Smooth muscle cell (in vitro differentiated cells): ENCODE results near the gene DDX17. TPM values are rescaled to one million over a fixed set of nuclear protein-coding genes. Genes with fewer than 3 reads are reported as not detected.

Experiments
- DNase-seq: peaks from one replicate; lab custom pipeline; 2025; ENCODE audit not compliant: unreplicated experiment; lab: John Stamatoyannopoulos, UW
- H2AFZ ChIP-seq: fragments of 200-600 bp; sonication (generic); 2 replicates; pipeline ENCODE4 v1.6.0; 2016; ENCODE audit warnings: antibody characterized with exemption, low read depth, mild to moderate bottlenecking
- H3F3A ChIP-seq: fragments of 200-600 bp; sonication (generic); 2 replicates; pipeline ENCODE4 v1.6.0; 2017; ENCODE audit warnings: antibody characterized with exemption, low read depth
- H3K27ac ChIP-seq: fragments of 200-600 bp; sonication (generic); 2 replicates; pipeline ENCODE4 v1.5.1; 2016; ENCODE audit warnings: low read depth, mild to moderate bottlenecking
- H3K27me3 ChIP-seq: fragments of 200-600 bp; sonication (generic); 2 replicates; pipeline ENCODE4 v1.6.1; 2016; ENCODE audit warnings: low read depth, mild to moderate bottlenecking
- H3K36me3 ChIP-seq: fragments of 200-600 bp; sonication (generic); 2 replicates; pipeline ENCODE4 v1.5.1; 2016; ENCODE audit warnings: low read depth
- H3K4me1 ChIP-seq: fragments of 200-600 bp; sonication (generic); 2 replicates; pipeline ENCODE4 v1.5.1; 2016; ENCODE audit warnings: low read depth
- H3K4me2 ChIP-seq: fragments of 200-600 bp; sonication (generic); 2 replicates; pipeline ENCODE4 v1.6.0; 2016; ENCODE audit warnings: mild to moderate bottlenecking
- H3K4me3 ChIP-seq: fragments of 200-600 bp; sonication (generic); 2 replicates; pipeline ENCODE4 v1.5.1; 2016; ENCODE audit warnings: mild to moderate bottlenecking
- H3K79me2 ChIP-seq: fragments of 200-600 bp; sonication (generic); 2 replicates; pipeline ENCODE4 v1.6.0; 2016; ENCODE audit warnings: low read depth, mild to moderate bottlenecking
- H3K9ac ChIP-seq: fragments of 200-600 bp; sonication (generic); 2 replicates; pipeline ENCODE4 v1.6.0; 2016; ENCODE audit warnings: low read depth
- H3K9me3 ChIP-seq: fragments of 200-600 bp; sonication (generic); replicated peaks from 2 replicates; pipeline ENCODE4 v1.5.1; 2016; ENCODE audit warnings: low read depth
- H4K20me1 ChIP-seq: fragments of 200-600 bp; sonication (generic); 2 replicates; pipeline ENCODE4 v1.6.0; 2016; ENCODE audit warnings: low read depth
- WGBS: methylation state at CpG from one replicate; pipeline ENCODE4 v1.1.7; 2016; ENCODE audit warnings: low lambda C conversion rate; 5-methylcytosine and 5-hydroxymethylcytosine counted together
- polyA plus RNA-seq: library from polyadenylated mRNA; unstranded; fragments of >200 nt; fragmentation: Nextera tagmentation; extraction: Ambion mirVana; gene quantifications from 2 replicates; pipeline ENCODE4 v1.2.1, GENCODE V29; 2016
- total RNA-seq: library from RNA; depleted of rRNA; stranded (reverse); fragments of >200 nt; gene quantifications from 2 replicates; pipeline ENCODE4 v1.2.3, GENCODE V29; 2014
- TF ChIP-seq, protein P1 (sequence below): fragments of 200-600 bp; sonication (generic); IDR thresholded peaks from 2 replicates; pipeline ENCODE4 v1.5.1; 2017; ENCODE audit warnings: borderline replicate concordance, mild to moderate bottlenecking, antibody characterized with exemption; ENCODE audit not compliant: insufficient read depth, poor library complexity, severe bottlenecking

The DDX17 gene
- total and polyA plus RNA-seq, 2 experiments from 2014 or later = 11.5 to 182 TPM

DNA sequence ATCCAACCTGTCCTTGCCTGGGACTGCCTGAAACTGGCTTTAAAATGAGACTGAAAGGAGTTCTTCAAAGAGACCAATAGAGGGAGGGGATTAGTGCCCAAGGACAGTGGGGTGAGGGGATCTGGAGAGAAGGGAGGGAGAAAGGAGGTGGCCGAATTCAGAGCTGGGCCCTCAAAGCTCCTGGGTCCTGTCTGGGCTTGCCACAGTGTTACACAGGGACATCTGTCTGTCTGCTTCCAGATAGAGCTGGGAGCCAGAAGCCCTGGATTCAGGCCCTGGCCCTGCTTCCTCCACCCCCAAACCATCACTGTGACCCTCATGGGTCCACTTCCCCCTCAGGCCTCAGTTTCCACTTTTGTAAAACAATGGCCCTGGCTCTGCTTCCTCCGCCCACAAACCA lies 54.7 kb downstream of the DDX17 start:
- TF ChIP-seq, protein P1, sequence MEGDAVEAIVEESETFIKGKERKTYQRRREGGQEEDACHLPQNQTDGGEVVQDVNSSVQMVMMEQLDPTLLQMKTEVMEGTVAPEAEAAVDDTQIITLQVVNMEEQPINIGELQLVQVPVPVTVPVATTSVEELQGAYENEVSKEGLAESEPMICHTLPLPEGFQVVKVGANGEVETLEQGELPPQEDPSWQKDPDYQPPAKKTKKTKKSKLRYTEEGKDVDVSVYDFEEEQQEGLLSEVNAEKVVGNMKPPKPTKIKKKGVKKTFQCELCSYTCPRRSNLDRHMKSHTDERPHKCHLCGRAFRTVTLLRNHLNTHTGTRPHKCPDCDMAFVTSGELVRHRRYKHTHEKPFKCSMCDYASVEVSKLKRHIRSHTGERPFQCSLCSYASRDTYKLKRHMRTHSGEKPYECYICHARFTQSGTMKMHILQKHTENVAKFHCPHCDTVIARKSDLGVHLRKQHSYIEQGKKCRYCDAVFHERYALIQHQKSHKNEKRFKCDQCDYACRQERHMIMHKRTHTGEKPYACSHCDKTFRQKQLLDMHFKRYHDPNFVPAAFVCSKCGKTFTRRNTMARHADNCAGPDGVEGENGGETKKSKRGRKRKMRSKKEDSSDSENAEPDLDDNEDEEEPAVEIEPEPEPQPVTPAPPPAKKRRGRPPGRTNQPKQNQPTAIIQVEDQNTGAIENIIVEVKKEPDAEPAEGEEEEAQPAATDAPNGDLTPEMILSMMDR = no peak
- H3K9ac ChIP-seq = no peak overlapping the region
- 100% methylated on average over 2 of the region's 2 CpGs for WGBS
- no peak overlapping the region for H3K4me2 ChIP-seq
- H3K27me3 ChIP-seq = peaks cover 60% of the 10 kb centered on the region
- H3K79me2 ChIP-seq = no peaks in the 10 kb centered on the region
- no peak overlapping the region for H3K27ac ChIP-seq
- no peak for DNase-seq
- no peaks in the 10 kb centered on the region for H3K9me3 ChIP-seq
- no peak overlapping the region for H3K4me3 ChIP-seq
- no peaks in the 10 kb centered on the region for H3K36me3 ChIP-seq
- H2AFZ ChIP-seq = no peak overlapping the region
- H3F3A ChIP-seq = no peaks in the 10 kb centered on the region
- H3K4me1 ChIP-seq = no peaks in the 10 kb centered on the region
- no peaks in the 10 kb centered on the region for H4K20me1 ChIP-seq

DNA sequence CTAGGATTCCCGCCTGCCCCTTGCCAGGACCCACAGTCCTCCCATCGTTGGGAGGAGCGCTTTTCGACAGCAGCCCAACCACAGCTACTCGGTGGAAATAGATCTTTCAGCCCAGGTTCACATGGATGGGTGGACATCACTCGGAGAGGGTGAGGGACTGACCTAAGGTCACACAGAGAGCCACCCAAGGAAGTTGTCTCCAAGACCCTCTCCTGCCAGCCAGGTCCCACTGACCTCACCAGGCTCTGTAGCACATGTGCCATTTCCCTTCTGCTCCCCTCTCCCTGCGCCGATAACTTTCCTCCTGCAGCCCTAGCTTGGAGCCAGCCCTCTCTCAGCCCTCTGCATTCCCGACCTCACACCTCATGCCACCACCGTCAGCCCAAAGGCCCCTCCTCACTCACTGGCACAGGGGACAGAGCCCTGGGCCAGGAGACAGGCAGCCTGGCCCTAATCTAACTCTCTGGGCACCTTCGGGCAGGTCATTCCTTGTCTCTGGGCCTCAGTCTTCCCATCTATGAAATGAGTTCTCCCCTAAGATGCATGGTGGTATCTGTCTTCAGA lies 55.8 kb downstream of the DDX17 start:
- Histone ChIP-seq H3K27ac (no peak overlapping the region), H4K20me1 (no peaks in the 10 kb centered on the region), H3K36me3 (no peaks in the 10 kb centered on the region), H3K4me1 (no peaks in the 10 kb centered on the region), H3K4me3 (no peak overlapping the region), H3K4me2 (no peak overlapping the region), H3F3A (no peaks in the 10 kb centered on the region), H3K79me2 (no peaks in the 10 kb centered on the region), H2AFZ (no peak overlapping the region), H3K9ac (no peak overlapping the region), H3K9me3 (no peaks in the 10 kb centered on the region), H3K27me3 (peaks cover 52% of the 10 kb centered on the region)
- no peak for DNase-seq
- WGBS = 65% methylated on average over 11 of the region's 11 CpGs
- TF ChIP-seq, protein P1 = no peak

DNA sequence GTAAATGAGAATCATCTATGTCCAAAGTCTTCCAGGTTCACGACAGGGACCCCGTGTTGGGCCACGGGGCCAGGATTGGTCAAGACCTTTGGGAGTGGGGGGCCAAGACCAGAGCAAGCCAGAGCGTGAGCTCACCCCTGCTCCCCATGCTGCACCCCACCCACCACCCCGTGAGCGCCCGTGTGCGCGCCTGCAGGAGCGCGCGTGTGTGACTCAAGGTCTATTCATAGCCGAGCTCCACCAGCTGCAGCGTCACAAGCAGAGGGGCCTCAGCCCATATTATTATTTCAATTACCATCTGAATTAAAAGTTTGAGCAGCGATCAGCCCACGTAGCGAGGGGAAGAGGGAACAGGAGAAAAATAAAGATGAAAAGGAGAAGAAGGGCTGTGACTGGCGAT lies 56.3 kb downstream of the DDX17 start:
- Histone ChIP-seq H3K4me3 (no peak overlapping the region), H3K36me3 (no peaks in the 10 kb centered on the region), H4K20me1 (no peaks in the 10 kb centered on the region), H3K79me2 (no peaks in the 10 kb centered on the region), H3K4me1 (no peaks in the 10 kb centered on the region), H3F3A (no peaks in the 10 kb centered on the region), H3K4me2 (no peak overlapping the region), H2AFZ (no peak overlapping the region), H3K27ac (no peak overlapping the region), H3K9me3 (no peaks in the 10 kb centered on the region), H3K9ac (no peak overlapping the region), H3K27me3 (peaks cover 49% of the 10 kb centered on the region)
- WGBS = 87% methylated on average over 18 of the region's 18 CpGs
- DNase-seq = no peak
- TF ChIP-seq, protein P1 = no peak

DNA sequence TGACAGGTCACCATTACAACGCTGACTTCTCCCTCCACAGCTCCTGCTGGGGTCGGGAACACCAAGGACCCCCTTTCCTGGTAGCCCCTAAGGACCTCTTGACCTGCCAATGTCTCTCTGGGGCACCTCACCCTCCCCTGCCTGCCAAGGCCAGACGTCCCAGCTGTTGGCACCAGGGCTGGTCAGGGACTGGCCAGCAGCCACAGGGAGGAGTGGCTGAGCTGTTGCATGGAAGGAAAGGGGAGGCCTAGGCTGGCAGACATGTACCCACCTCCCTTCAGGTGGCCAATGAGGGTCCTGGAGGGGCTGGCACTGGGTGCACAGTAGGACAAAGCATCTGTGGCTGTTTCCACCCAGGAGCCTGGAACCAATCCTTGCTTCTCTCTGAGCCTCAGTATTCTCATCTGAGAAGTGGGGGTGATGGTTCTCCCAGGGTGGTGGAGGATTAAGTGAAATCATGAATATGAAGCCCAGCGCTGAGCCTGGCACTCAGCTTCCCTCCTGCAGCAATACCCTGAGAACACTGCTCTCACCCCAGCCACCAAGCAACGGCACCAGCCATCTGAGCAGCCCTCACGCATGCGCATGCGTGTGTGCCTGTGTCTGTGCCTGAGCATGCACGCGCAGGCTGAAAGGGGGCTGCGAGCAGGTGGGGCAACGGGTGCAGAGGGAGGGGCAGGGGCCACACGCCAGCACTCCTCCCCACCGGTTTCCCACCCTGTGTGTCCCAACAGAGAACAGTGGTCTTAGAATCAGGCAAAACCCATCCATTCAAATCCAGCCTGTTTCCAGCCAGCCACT lies 57.0 kb downstream of the DDX17 start:
- TF ChIP-seq, protein P1 = no peak
- no peak overlapping the region for H3K4me3 ChIP-seq
- no peak overlapping the region for H3K9ac ChIP-seq
- no peak overlapping the region for H3K4me2 ChIP-seq
- no peak overlapping the region for H2AFZ ChIP-seq
- H3F3A ChIP-seq = no peaks in the 10 kb centered on the region
- no peak overlapping the region for H3K27ac ChIP-seq
- no peaks in the 10 kb centered on the region for H3K36me3 ChIP-seq
- no peaks in the 10 kb centered on the region for H3K4me1 ChIP-seq
- H4K20me1 ChIP-seq = no peaks in the 10 kb centered on the region
- H3K9me3 ChIP-seq = no peaks in the 10 kb centered on the region
- no peaks in the 10 kb centered on the region for H3K79me2 ChIP-seq
- peaks cover 43% of the 10 kb centered on the region for H3K27me3 ChIP-seq
- no peak for DNase-seq
- 90% methylated on average over 14 of the region's 14 CpGs for WGBS
